ENCODE results near the gene MAML3. TPM values are rescaled to one million over a fixed set of nuclear protein-coding genes. Genes with fewer than 3 reads are reported as not detected.

Gene MAML3
- total and polyA plus RNA-seq, 2 of the 13 experiments (the other 11 are each of a cell fraction or from before 2014, with no cell fraction given) = 0.05 to 0.13 TPM

DNA sequence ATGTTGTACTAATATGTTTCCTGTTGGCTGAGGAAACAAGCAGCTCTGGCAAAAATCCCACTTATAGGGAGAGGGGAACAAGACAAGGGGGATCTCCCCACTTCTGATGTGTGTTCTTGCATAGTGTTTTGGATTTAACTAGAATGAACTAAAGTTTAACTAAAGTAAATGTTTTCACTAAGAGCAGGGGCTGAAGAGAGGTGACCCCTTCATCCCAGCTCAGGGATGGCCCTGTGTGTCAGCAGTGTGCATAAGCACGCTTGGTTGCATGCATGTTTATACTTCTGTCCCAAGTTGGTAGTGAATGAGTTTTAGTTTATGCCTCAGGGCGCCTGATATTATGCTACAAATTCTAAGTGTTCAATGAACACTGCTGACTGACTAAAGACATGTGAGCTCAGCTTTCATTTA is 319.0 kb downstream of the MAML3 start (continued):
- TF ChIP-seq, protein P1, sequence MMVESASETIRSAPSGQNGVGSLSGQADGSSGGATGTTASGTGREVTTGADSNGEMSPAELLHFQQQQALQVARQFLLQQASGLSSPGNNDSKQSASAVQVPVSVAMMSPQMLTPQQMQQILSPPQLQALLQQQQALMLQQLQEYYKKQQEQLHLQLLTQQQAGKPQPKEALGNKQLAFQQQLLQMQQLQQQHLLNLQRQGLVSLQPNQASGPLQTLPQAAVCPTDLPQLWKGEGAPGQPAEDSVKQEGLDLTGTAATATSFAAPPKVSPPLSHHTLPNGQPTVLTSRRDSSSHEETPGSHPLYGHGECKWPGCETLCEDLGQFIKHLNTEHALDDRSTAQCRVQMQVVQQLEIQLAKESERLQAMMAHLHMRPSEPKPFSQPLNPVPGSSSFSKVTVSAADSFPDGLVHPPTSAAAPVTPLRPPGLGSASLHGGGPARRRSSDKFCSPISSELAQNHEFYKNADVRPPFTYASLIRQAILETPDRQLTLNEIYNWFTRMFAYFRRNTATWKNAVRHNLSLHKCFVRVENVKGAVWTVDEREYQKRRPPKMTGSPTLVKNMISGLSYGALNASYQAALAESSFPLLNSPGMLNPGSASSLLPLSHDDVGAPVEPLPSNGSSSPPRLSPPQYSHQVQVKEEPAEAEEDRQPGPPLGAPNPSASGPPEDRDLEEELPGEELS (CRISPR knock-in tag; IDR thresholded peaks at IDR 0.05) = peak; percentile 66
- TF ChIP-seq TARDBP (CRISPR knock-in tag; IDR thresholded peaks at IDR 0.05) = peak; percentile 38; the same call in 1 of the 2 replicates
- peak; percentile 51 for TF ChIP-seq GATAD2A (CRISPR knock-in tag; IDR thresholded peaks at IDR 0.05)
- TF ChIP-seq PITX1 (CRISPR knock-in tag; IDR thresholded peaks at IDR 0.05) = peak; percentile 36; the same call in 1 of the 2 replicates
- no peak for TF ChIP-seq HES4 (CRISPR knock-in tag; IDR thresholded peaks at IDR 0.05; ENCODE audit: borderline replicate concordance)
- TF ChIP-seq FOSL1 (CRISPR knock-in tag; IDR thresholded peaks at IDR 0.05; ENCODE audit: borderline replicate concordance) = no peak
- 0 out of 2 replicates have a peak, but pooled peaks have one; percentile 26 for TF ChIP-seq HOMEZ (CRISPR knock-in tag; IDR thresholded peaks at IDR 0.05; ENCODE audit: low read depth)
- TF ChIP-seq KDM6A (CRISPR knock-in tag; IDR thresholded peaks at IDR 0.05; ENCODE audit: low read depth) = peak; percentile 48; the same call in 1 of the 2 replicates
- no peak for TF ChIP-seq ZNF354B (CRISPR knock-in tag; IDR thresholded peaks at IDR 0.05)
- peak; percentile 24; the same call in 1 of the 2 replicates for TF ChIP-seq ZNF331 (CRISPR knock-in tag; IDR thresholded peaks at IDR 0.05)
- TF ChIP-seq KLF13 (CRISPR knock-in tag; IDR thresholded peaks at IDR 0.05) = no peak
- no peak for TF ChIP-seq ZNF329 (CRISPR knock-in tag; IDR thresholded peaks at IDR 0.05; ENCODE audit: low read depth)
- no peak for TF ChIP-seq POGZ (CRISPR knock-in tag; IDR thresholded peaks at IDR 0.05)
- peak; percentile 55; the same call in 1 of the 2 replicates for TF ChIP-seq IRF2 (CRISPR knock-in tag; IDR thresholded peaks at IDR 0.05)
- TF ChIP-seq ETV6 (CRISPR knock-in tag; conservative IDR thresholded peaks at IDR 0.05) = no peak
- TF ChIP-seq, protein P2, sequence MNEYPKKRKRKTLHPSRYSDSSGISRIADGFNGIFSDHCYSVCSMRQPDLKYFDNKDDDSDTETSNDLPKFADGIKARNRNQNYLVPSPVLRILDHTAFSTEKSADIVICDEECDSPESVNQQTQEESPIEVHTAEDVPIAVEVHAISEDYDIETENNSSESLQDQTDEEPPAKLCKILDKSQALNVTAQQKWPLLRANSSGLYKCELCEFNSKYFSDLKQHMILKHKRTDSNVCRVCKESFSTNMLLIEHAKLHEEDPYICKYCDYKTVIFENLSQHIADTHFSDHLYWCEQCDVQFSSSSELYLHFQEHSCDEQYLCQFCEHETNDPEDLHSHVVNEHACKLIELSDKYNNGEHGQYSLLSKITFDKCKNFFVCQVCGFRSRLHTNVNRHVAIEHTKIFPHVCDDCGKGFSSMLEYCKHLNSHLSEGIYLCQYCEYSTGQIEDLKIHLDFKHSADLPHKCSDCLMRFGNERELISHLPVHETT (CRISPR knock-in tag; conservative IDR thresholded peaks at IDR 0.05) = no peak
- TF ChIP-seq MIXL1 (CRISPR knock-in tag; IDR thresholded peaks at IDR 0.05) = 0 out of 2 replicates have a peak, but pooled peaks have one; percentile 9
- no peak for TF ChIP-seq ZNF672 (CRISPR knock-in tag; IDR thresholded peaks at IDR 0.05)
- TF ChIP-seq, protein P3, sequence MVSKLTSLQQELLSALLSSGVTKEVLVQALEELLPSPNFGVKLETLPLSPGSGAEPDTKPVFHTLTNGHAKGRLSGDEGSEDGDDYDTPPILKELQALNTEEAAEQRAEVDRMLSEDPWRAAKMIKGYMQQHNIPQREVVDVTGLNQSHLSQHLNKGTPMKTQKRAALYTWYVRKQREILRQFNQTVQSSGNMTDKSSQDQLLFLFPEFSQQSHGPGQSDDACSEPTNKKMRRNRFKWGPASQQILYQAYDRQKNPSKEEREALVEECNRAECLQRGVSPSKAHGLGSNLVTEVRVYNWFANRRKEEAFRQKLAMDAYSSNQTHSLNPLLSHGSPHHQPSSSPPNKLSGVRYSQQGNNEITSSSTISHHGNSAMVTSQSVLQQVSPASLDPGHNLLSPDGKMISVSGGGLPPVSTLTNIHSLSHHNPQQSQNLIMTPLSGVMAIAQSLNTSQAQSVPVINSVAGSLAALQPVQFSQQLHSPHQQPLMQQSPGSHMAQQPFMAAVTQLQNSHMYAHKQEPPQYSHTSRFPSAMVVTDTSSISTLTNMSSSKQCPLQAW (CRISPR knock-in tag; IDR thresholded peaks at IDR 0.05) = 0 out of 2 replicates have a peak, but pooled peaks have one; percentile 30
- no peak for TF ChIP-seq FOXP1 (IDR thresholded peaks at IDR 0.05)
- peak; percentile 57; the same call in 1 of the 2 replicates for TF ChIP-seq FOXP1 (CRISPR knock-in tag; IDR thresholded peaks at IDR 0.05)
- TF ChIP-seq ZNF644 (CRISPR knock-in tag; IDR thresholded peaks at IDR 0.05; ENCODE audit: low read depth) = 0 out of 2 replicates have a peak, but pooled peaks have one; percentile 24
- no peak for TF ChIP-seq TEAD2 (CRISPR knock-in tag; IDR thresholded peaks at IDR 0.05)
- no peak for TF ChIP-seq TCF12 (IDR thresholded peaks at IDR 0.05)
- TF ChIP-seq TCF12 (CRISPR knock-in tag; IDR thresholded peaks at IDR 0.05) = no peak
- TF ChIP-seq CTCF (CRISPR knock-in tag; IDR thresholded peaks at IDR 0.05) = no peak; the same call in 1 of the 2 replicates

Measured in HepG2 (cell line).